Measurements from ENCODE around the gene JAK3.

- TF ChIP-seq CTCF (IDR thresholded peaks at IDR 0.05; ENCODE audit: control extremely low read depth in 1 of 3, insufficient read depth in 1 of 3, low read depth in 1 of 3, low read length in 3 of 3) = no peak
- no peak for TF ChIP-seq ATF3 (IDR thresholded peaks at IDR 0.05; ENCODE audit: insufficient read depth, low read depth, low read length)
- no peak for TF ChIP-seq POLR2AphosphoS5 (IDR thresholded peaks at IDR 0.05; ENCODE audit: low read depth, low read length)
- TF ChIP-seq TBP (IDR thresholded peaks at IDR 0.05; ENCODE audit: low read depth, low read length) = no peak
- TF ChIP-seq ZNF274 (IDR thresholded peaks at IDR 0.05; ENCODE audit: borderline replicate concordance, extremely low read depth, low read length) = no peak
- TF ChIP-seq POU5F1 (IDR thresholded peaks at IDR 0.05; ENCODE audit: low read depth, low read length) = no peak
- TF ChIP-seq RAD21 (IDR thresholded peaks at IDR 0.05 in 1 of 2, conservative IDR thresholded peaks at IDR 0.05 in 1 of 2; ENCODE audit: low read depth in 2 of 2, low read length in 2 of 2) = no peak
- TF ChIP-seq POLR2A (IDR thresholded peaks at IDR 0.05; ENCODE audit: control extremely low read depth in 1 of 2, low read depth in 2 of 2, low read length in 2 of 2) = no peak
Observed at GRCh38 chr19:17843292-17843827, 4.4 kb downstream of the JAK3 start.

Data from H1 (cell line).